Liver (tissue), 9 donors: ENCODE measurements around the gene LHX6. TPM values are rescaled to one million over a fixed set of nuclear protein-coding genes. Genes with fewer than 3 reads are reported as not detected.

Experiments used
- DNase-seq: peaks from one replicate; pipeline ENCODE4 v3.0.0-alpha.2; 2017; ENCODE audit warnings: low spot score
- H3K27ac ChIP-seq, 2 donors: one replicate each; pipeline ENCODE4 v1.7.0; 2013; ENCODE audit warnings: inconsistent platforms in 2 of 2, low read length in 2 of 2, control low read depth in 1 of 2, low read depth in 1 of 2, mild to moderate bottlenecking in 1 of 2
- H3K27me3 ChIP-seq, 4 donors: one replicate each; pipeline versions ENCODE4 v1.6.1 to v1.7.0; 2013; ENCODE audit warnings: low read length in 3 of 4, inconsistent platforms in 1 of 4, mild to moderate bottlenecking in 1 of 4, moderate library complexity in 1 of 4; ENCODE audit not compliant: control insufficient read depth in 4 of 4, insufficient read depth in 4 of 4
- H3K36me3 ChIP-seq, 4 donors: one replicate each; pipeline versions ENCODE4 v1.6.1 to v1.7.0; 2013; ENCODE audit warnings: low read length in 3 of 4, mild to moderate bottlenecking in 3 of 4, low read depth in 1 of 4, moderate library complexity in 1 of 4; ENCODE audit not compliant: control insufficient read depth in 4 of 4, insufficient read depth in 3 of 4
- H3K4me1 ChIP-seq, 4 donors: one replicate each; pipeline versions ENCODE4 v1.6.1 to v1.7.0; 2013; ENCODE audit warnings: low read length in 3 of 4, mild to moderate bottlenecking in 3 of 4, moderate library complexity in 1 of 4; ENCODE audit not compliant: control insufficient read depth in 4 of 4, insufficient read depth in 4 of 4
- H3K4me3 ChIP-seq, 3 donors: one replicate each; pipeline versions ENCODE4 v1.6.1 to v1.7.0; 2013; ENCODE audit warnings: low read length in 3 of 3, control low read depth in 1 of 3, low read depth in 1 of 3, mild to moderate bottlenecking in 1 of 3
- H3K9ac ChIP-seq, 2 donors: one replicate each; pipeline ENCODE4 v1.7.0; 2013; ENCODE audit warnings: low read length in 2 of 2, mild to moderate bottlenecking in 2 of 2, moderate library complexity in 2 of 2, control low read depth in 1 of 2, low read depth in 1 of 2
- H3K9me3 ChIP-seq, 4 donors: one replicate each; pipeline versions ENCODE4 v1.6.1 to v1.7.0; 2013; ENCODE audit warnings: low read length in 3 of 4; ENCODE audit not compliant: control insufficient read depth in 4 of 4
- EGR1 ChIP-seq, 2 donors: IDR thresholded peaks; 2 replicates each; pipeline ENCODE4 v1.6.1; 2016 to 2018; ENCODE audit warnings: antibody characterized with exemption in 2 of 2, low read depth in 2 of 2
- FOXA1 ChIP-seq: IDR thresholded peaks from 2 replicates; pipeline ENCODE4 v1.6.1; 2016; ENCODE audit warnings: antibody characterized with exemption
- FOXA2 ChIP-seq: IDR thresholded peaks from 2 replicates; pipeline ENCODE4 v1.6.1; 2016; ENCODE audit warnings: antibody characterized with exemption
- GABPA ChIP-seq, 2 donors: IDR thresholded peaks in 1 of 2; conservative IDR thresholded peaks in 1 of 2; 2 replicates each; pipeline ENCODE4 v1.6.1; 2016; ENCODE audit warnings: antibody characterized with exemption in 2 of 2, mild to moderate bottlenecking in 1 of 2, moderate library complexity in 1 of 2
- HNF4A ChIP-seq, 2 donors: conservative IDR thresholded peaks; 2 replicates each; pipeline ENCODE4 v1.6.1; 2016; ENCODE audit warnings: antibody characterized with exemption in 2 of 2, mild to moderate bottlenecking in 2 of 2
- HNF4G ChIP-seq: IDR thresholded peaks from 2 replicates; pipeline ENCODE4 v1.6.1; 2016; ENCODE audit warnings: antibody characterized with exemption
- JUND ChIP-seq, 2 donors: IDR thresholded peaks; 2 replicates each; pipeline ENCODE4 v1.6.1; 2016; ENCODE audit warnings: antibody characterized with exemption in 2 of 2
- NR2F2 ChIP-seq: IDR thresholded peaks from 2 replicates; pipeline ENCODE4 v1.6.1; 2016; ENCODE audit warnings: antibody characterized with exemption
- RAD21 ChIP-seq, 2 donors: IDR thresholded peaks; 2 replicates each; pipeline ENCODE4 v1.6.1; 2016; ENCODE audit warnings: antibody characterized with exemption in 2 of 2, mild to moderate bottlenecking in 2 of 2
- SP1 ChIP-seq: IDR thresholded peaks from 2 replicates; pipeline ENCODE4 v1.6.1; 2018; ENCODE audit warnings: antibody characterized with exemption, mild to moderate bottlenecking
- TAF1 ChIP-seq: conservative IDR thresholded peaks from 2 replicates; pipeline ENCODE4 v1.6.1; 2016; ENCODE audit warnings: antibody characterized with exemption, mild to moderate bottlenecking
- YY1 ChIP-seq: IDR thresholded peaks from 2 replicates; pipeline ENCODE4 v1.6.1; 2016; ENCODE audit warnings: antibody characterized with exemption, mild to moderate bottlenecking
- WGBS: extraction: QIAGEN DNeasy Blood & Tissue Kit; methylation state at CpG from one replicate; pipeline ENCODE4 v1.1.7; 2013; 5-methylcytosine and 5-hydroxymethylcytosine counted together
- polyA plus RNA-seq, 2 donors: library from polyadenylated mRNA; stranded (reverse) in 1 of 2; unstranded in 1 of 2; fragments of 200-250 nt in 1 of 2; fragments of >200 nt in 1 of 2; fragmentation: Nextera tagmentation in 1 of 2; extraction: Ambion mirVana in 1 of 2; gene quantifications; one replicate each; pipeline versions ENCODE4 v1.2.1 to v1.2.3, GENCODE V29; 2013 to 2015
- total RNA-seq, 2 donors: library from RNA; depleted of rRNA; stranded (reverse); fragments of >200 nt; gene quantifications; one replicate each; pipeline ENCODE4 v1.2.3, GENCODE V29; 2014
- TF ChIP-seq, protein P1 (sequence below): IDR thresholded peaks from 2 replicates; pipeline ENCODE4 v1.6.1; 2016; ENCODE audit warnings: antibody characterized with exemption
- TF ChIP-seq, protein P2 (sequence below): IDR thresholded peaks from 2 replicates; pipeline ENCODE4 v1.6.1; 2016; ENCODE audit warnings: antibody characterized with exemption, mild to moderate bottlenecking
- TF ChIP-seq, protein P3 (sequence below): fragments of 150-350 bp; IDR thresholded peaks from 2 replicates; pipeline ENCODE4 v1.5.1; 2017; ENCODE audit warnings: improper control_type of control experiment, low read depth, low read length; ENCODE audit not compliant: missing input control
- TF ChIP-seq, protein P4 (sequence below): IDR thresholded peaks from 2 replicates; pipeline ENCODE4 v1.6.1; 2016; ENCODE audit warnings: antibody characterized with exemption
- TF ChIP-seq, protein P5 (sequence below): IDR thresholded peaks from 2 replicates; pipeline ENCODE4 v1.6.1; 2016; ENCODE audit warnings: antibody characterized with exemption
- donor health status: healthy.
- donor health status: healthy.
- donor health status: healthy.
- donor health status: healthy.
- donor health status: healthy.

Gene LHX6
- total and polyA plus RNA-seq, 4 donors: 0.05 to 0.33 (median 0.18) TPM

DNA sequence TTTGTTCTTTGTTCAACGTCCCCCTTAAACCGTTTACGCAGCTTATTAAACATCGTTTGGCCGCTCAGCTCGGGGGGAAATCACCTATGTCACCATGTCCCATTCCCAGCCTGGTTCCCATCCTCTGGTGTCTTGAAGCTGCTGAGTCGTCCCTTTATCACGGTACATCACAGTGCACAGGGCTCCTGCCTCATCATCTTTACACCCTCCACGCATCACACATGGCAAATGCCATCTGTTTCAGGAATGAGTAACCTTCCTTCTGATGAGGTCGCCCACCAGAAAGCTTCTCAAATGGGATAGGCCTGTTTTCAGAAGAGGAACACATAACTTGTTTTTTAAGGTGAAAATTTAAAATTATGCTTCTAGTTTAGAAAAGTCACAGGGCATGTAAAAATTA, 7.9 kb upstream of the LHX6 start:
- TF ChIP-seq, protein P1, sequence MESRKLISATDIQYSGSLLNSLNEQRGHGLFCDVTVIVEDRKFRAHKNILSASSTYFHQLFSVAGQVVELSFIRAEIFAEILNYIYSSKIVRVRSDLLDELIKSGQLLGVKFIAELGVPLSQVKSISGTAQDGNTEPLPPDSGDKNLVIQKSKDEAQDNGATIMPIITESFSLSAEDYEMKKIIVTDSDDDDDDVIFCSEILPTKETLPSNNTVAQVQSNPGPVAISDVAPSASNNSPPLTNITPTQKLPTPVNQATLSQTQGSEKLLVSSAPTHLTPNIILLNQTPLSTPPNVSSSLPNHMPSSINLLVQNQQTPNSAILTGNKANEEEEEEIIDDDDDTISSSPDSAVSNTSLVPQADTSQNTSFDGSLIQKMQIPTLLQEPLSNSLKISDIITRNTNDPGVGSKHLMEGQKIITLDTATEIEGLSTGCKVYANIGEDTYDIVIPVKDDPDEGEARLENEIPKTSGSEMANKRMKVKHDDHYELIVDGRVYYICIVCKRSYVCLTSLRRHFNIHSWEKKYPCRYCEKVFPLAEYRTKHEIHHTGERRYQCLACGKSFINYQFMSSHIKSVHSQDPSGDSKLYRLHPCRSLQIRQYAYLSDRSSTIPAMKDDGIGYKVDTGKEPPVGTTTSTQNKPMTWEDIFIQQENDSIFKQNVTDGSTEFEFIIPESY: no peak
- TF ChIP-seq NR2F2 (no peak), FOXA2 (no peak), RAD21 (IDR thresholded peaks at IDR 0.05) (no peak), HNF4G (no peak), GABPA (IDR thresholded peaks at IDR 0.05 in 1 of 2, conservative IDR thresholded peaks at IDR 0.05 in 1 of 2) (no peak), FOXA1 (no peak), SP1 (no peak), HNF4A (conservative IDR thresholded peaks at IDR 0.05) (no peak), EGR1 (IDR thresholded peaks at IDR 0.05; ENCODE audit: low read depth in 2 of 2) (no peak), JUND (IDR thresholded peaks at IDR 0.05) (no peak), TAF1 (no peak), YY1 (no peak)
- TF ChIP-seq, protein P2, sequence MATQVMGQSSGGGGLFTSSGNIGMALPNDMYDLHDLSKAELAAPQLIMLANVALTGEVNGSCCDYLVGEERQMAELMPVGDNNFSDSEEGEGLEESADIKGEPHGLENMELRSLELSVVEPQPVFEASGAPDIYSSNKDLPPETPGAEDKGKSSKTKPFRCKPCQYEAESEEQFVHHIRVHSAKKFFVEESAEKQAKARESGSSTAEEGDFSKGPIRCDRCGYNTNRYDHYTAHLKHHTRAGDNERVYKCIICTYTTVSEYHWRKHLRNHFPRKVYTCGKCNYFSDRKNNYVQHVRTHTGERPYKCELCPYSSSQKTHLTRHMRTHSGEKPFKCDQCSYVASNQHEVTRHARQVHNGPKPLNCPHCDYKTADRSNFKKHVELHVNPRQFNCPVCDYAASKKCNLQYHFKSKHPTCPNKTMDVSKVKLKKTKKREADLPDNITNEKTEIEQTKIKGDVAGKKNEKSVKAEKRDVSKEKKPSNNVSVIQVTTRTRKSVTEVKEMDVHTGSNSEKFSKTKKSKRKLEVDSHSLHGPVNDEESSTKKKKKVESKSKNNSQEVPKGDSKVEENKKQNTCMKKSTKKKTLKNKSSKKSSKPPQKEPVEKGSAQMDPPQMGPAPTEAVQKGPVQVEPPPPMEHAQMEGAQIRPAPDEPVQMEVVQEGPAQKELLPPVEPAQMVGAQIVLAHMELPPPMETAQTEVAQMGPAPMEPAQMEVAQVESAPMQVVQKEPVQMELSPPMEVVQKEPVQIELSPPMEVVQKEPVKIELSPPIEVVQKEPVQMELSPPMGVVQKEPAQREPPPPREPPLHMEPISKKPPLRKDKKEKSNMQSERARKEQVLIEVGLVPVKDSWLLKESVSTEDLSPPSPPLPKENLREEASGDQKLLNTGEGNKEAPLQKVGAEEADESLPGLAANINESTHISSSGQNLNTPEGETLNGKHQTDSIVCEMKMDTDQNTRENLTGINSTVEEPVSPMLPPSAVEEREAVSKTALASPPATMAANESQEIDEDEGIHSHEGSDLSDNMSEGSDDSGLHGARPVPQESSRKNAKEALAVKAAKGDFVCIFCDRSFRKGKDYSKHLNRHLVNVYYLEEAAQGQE: no peak
- TF ChIP-seq, protein P3, sequence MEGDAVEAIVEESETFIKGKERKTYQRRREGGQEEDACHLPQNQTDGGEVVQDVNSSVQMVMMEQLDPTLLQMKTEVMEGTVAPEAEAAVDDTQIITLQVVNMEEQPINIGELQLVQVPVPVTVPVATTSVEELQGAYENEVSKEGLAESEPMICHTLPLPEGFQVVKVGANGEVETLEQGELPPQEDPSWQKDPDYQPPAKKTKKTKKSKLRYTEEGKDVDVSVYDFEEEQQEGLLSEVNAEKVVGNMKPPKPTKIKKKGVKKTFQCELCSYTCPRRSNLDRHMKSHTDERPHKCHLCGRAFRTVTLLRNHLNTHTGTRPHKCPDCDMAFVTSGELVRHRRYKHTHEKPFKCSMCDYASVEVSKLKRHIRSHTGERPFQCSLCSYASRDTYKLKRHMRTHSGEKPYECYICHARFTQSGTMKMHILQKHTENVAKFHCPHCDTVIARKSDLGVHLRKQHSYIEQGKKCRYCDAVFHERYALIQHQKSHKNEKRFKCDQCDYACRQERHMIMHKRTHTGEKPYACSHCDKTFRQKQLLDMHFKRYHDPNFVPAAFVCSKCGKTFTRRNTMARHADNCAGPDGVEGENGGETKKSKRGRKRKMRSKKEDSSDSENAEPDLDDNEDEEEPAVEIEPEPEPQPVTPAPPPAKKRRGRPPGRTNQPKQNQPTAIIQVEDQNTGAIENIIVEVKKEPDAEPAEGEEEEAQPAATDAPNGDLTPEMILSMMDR: no peak
- TF ChIP-seq, protein P4, sequence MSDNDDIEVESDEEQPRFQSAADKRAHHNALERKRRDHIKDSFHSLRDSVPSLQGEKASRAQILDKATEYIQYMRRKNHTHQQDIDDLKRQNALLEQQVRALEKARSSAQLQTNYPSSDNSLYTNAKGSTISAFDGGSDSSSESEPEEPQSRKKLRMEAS: no peak
- TF ChIP-seq, protein P5, sequence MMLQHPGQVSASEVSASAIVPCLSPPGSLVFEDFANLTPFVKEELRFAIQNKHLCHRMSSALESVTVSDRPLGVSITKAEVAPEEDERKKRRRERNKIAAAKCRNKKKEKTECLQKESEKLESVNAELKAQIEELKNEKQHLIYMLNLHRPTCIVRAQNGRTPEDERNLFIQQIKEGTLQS: no peak
- Histone ChIP-seq H3K9ac (no peak overlapping the region), H3K27me3 (peaks cover 0 to 3% (median 0%) of the 10 kb centered on the region in 4 donors), H3K9me3 (no peaks in the 10 kb centered on the region), H3K4me3 (no peak overlapping the region), H3K36me3 (peaks cover 4 to 24% (median 15%) of the 10 kb centered on the region in 4 donors), H3K4me1 (no peaks in the 10 kb centered on the region), H3K27ac (no peak overlapping the region)
- DNase-seq: no peak
- 81% methylated on average over 10 of the region's 10 CpGs for WGBS
